Activated T-cell treated with anti-CD3 and anti-CD28 coated beads for 48 hours (primary cell): ENCODE measurements around the gene HSD17B3.
"Not testable (repeated sequence)": the region's sequence is repeated elsewhere in the genome, so short reads cannot be mapped to it uniquely, and the experiment has no call there.

ENCODE experiments used
- DNase-seq: peaks from one replicate; pipeline ENCODE4 v3.0.0-alpha.2; 2020; ENCODE audit warnings: low read depth

The HSD17B3 gene

GRCh38 chr9:96306958-96307357, 5.0 kb upstream of the HSD17B3 start:
- not testable (repeated sequence) for DNase-seq

DNA sequence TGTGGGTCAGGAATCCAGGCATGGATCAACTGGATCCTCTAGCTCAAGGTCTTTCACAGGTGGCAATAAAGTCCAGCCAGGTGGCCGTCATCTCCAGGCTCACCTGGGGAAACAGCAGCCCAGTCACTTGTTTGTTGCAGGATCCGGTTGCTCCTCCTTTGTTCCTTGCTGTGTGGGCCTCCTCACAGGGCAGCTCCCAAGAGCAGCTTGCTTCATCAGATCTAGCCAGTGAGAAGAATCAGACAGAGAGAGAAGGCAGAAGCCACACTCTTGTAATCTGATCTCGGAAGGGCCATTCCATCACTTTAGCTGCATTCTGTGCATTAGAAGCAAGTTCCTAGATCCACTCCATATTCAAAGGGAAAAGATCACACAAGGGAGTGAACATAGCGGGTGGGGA, 3.2 kb upstream of the HSD17B3 start:
- DNase-seq, result no peak

DNA sequence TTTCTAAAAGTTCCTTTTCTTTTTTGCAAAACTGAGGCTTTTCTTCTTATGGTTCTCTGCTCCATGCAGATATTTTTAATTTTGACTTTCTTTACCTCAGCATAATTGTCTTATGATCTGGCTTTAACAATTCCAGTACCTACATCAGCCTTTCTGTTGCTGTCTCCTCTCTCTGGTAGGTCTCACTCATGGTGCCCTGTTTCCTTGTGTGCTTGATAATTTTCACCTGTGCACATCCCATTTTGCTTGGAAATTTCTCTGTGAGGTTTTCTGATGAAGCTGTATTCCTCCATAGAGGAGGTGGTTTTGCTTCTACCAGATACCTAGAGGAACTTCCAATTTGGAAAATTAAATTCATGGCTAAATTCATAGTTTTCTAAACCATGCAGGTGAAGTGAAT, 2.3 kb upstream of the HSD17B3 start:
- no peak for DNase-seq

DNA sequence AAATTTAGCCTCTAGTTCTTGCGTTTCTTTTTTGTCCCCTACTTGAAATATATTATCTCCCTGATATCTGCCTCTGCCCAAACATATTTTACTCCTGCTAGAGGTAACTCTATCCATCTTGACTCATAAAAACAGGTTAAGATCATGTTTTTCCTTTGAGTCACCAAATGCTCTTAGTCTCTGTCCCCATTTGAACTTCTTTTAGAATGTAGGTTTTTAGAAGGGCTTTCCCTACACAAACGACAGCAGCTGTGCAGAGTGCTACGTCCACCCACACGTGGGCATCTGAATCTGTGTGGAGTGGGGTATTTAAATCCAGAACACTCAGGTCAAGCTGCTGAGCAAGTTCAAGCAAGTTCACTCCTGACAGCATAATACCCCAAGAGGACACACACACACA, 2.2 kb downstream of the HSD17B3 start:
- no peak for DNase-seq

GRCh38 chr9:96294159-96294545, 7.8 kb downstream of the HSD17B3 start:
- DNase-seq, result no peak

DNA sequence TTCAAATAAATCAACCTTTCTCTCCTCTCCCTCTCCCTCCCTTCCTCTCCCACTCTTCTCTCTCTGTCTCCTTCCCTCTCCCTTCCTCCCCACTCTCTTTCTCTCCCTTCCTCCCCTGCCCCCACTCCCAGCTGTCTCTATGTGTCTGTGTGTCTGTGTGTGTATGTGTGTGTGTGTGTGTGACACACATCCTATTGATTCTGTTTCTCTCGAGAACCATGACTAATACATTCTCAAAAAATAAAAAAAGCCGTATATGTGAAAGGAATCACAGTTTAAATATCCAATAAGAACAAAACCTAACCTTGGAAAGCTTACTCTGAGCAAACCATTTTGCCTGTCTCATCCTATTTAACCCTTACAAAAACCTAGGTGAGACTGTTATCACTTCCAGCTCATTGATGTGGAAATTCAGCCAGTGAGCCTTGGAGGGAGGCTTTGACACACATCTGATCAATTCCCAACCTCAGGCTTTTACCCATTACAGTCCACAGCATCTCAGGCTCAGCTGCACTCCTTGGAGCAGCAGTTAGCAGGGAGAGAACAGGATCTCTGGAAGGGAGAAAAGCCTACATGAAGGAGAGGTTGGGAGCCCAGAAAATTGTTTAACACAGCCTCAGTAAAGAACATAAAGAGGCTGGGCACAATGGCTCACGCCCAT, 8.3 kb downstream of the HSD17B3 start:
- no peak for DNase-seq

GRCh38 chr9:96289392-96289791, 12.6 kb downstream of the HSD17B3 start:
- DNase-seq, result no peak

- no peak for DNase-seq
These were observed 20.3 kb downstream of the HSD17B3 start for GRCh38 chr9:96281641-96282040.

- DNase-seq, result no peak
These were observed 22.0 kb downstream of the HSD17B3 start for GRCh38 chr9:96279932-96280331.

GRCh38 chr9:96274939-96275338, 27.0 kb downstream of the HSD17B3 start:
- no peak for DNase-seq

DNA sequence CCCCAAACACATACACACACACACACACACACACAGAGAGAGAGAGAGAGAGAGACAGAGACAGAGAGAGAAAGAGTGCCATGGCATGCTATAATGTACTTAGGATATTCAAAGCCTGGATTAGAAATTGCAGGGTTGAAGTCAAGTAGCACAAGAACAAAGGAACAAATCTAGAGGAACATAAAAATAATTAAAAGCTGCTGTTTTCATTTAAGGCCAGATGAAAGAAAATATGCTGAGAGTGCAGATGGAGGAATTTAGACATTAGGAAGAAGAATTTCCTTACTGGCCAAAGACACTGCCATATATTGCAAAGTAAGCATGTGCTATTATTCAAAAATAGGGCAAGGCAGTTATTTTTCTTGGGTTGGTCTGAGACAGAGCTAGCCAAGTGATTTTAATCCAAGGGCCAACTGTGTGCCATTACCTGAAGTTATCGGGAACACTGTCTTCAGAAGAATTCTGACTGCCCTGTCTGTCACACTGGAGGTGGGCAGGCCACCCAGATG, 31.7 kb downstream of the HSD17B3 start:
- no peak for DNase-seq

- DNase-seq, result no peak
These were observed 43.0 kb downstream of the HSD17B3 start for GRCh38 chr9:96258967-96259366.

DNA sequence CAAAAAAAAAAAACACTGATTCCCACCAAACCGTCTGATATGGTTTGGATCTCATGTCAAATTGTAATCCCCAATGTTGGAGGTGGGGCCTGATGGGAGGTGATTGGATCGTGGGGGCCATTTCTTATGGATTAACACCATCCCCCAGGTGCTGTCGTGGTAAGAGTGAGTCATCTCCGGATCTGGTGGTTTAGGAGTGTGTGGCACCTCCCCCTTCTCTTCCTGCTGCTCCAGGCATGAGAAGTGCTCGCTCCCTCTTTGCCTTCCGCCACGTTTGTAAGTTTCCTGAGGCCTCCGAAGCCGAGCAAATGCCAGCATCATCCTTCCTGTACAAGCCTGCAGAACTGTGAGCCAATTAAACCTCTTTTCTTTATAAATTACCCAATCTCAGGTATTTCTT, 45.2 kb downstream of the HSD17B3 start:
- DNase-seq, result no peak

- DNase-seq, result no peak
These were observed 46.3 kb downstream of the HSD17B3 start for GRCh38 chr9:96255698-96256097.

GRCh38 chr9:96253059-96253696, 48.8 kb downstream of the HSD17B3 start:
- no peak for DNase-seq

DNA sequence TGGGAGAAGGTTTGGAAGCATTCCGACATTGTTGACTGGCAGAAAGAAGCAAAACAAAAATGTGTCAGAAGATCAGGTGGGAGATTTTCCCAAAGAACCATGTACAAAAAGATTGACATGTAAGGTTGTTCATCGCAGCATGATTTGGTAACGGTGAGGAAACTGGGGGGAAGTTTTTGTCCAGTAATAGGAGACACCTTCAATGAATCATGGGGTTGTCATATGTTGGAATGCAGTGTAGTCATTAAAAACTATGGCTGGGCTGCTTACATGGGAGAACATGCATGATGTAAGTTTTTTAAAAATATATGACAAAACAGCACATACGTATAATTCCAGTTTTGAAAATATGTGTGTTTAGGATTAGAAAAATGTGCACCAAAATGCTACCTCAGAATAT, 50.5 kb downstream of the HSD17B3 start:
- no peak for DNase-seq

DNA sequence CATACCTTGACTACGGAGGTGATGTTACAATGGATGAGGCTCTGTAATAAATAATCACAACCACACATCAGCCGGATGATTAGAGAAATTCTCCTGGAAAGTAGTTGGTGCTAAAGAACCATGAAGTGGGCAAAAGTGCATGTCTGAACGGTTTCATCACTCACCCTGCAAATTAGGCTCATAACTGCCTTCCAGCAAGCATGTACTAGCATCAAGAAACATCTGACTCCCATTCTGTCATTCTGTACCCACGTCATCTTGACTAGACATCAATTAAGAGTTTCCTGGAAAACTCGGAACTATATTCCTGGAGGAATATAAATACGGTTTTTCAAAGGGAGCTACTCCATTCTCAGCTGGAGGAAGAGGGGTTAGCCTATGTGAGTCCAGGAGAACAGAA, 52.2 kb downstream of the HSD17B3 start:
- DNase-seq, result no peak

DNA sequence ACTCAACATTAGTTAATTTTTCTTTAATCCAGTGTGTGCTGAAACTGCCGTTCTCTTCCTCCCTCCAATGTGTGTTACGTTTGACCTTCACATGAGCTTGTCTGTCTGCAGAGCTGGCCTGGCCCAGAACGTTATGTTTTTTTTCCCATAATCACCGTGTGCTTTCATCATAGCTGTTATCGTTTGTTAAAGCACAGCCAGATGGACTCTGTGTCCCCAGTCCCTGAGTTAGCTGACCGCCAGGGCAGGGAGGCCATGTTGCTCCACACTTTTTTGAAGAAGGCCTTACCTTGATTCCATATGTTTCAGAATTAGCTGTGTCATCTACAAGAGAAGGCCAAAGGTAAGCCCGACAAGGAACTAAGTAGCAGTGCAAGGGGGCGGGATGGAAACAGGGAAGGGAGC, 55.7 kb downstream of the HSD17B3 start:
- no peak for DNase-seq

- no peak for DNase-seq
These were observed 56.6 kb downstream of the HSD17B3 start for GRCh38 chr9:96245399-96245798.

GRCh38 chr9:96243778-96244177, 58.2 kb downstream of the HSD17B3 start:
- DNase-seq, result no peak

DNA sequence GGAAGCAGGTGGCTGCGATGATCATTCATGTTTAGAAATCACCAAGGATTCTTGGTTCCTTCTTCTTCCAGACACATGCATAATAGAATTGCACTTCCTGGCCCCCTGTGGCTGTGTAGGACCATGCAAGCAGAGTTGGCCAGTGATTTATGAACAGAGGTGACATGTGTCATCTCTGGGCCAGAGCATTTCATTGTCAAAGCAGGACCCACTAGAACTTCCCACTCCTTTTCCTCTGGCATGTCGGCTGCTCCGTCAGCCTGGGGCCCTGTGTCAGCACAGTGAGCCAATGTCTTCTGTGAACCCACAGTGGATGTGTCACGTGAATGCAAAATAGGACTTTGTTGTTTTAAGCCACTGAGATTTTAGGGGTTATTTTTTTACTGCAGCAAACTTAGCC, 59.2 kb downstream of the HSD17B3 start:
- DNase-seq, result no peak

DNA sequence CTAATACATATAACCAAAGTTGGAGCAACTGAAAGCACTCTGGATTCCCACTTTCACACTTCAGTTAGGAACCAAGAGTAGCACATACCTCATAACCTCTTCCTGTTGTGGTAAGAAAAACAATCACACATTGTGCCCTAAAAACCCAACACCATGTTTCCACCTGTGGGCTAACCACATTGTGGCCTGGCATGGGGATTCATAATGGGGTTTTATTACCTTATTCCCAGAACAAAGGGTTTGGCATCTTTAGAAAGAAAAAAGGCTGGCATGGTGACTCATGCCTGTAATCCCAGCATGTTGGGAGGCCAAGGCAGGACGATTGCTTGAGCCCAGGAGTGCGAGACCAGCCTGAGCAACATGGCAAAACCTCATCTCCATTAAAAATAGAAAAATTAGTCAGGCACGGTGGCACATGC, 60.6 kb downstream of the HSD17B3 start:
- peak; percentile 48 for DNase-seq

DNA sequence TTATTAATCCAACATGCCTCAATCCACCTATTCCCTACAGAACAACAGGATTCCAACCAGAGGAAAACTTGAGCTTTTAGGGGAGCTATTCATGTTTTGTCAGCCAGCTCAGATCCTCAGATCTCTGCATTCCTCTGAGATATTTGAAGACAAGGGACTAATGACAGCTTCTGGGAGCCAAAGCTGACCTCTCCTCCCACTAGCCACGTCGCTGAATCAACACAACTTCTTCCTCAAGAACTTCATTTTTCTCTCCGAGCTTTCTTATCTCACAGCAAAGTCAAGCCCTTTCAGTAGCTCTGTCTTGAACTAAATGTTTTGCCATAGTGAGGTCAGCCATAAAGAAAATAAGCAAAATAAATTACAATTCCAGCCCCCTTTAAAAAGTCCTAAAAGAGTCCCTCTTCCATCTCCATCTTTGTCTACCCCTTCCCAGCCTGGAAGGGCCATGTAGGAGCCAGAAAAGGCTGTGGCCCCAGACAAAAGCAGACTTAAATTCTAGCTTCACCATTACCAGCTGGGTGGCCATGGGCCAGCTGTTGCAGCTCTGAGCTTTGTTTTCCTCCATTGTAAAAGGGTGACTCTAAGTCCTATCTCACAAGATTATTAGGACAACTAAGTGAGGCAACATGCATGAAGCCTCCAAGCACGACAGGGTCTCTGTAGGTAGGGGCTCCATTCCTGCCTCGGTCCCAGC, 65.0 kb downstream of the HSD17B3 start:
- DNase-seq, result no peak
